HEK293 (cell line): Measurements from ENCODE around the gene LILRA6.

Source experiments
- GLI4 ChIP-seq: fragments of 450-650 bp; formaldehyde crosslinking; IDR thresholded peaks from 2 replicates; pipeline ENCODE4 v1.5.1; 2016; ENCODE audit warnings: missing biosample characterization, missing genetic modification characterization
- KLF7 ChIP-seq: fragments of 450-650 bp; formaldehyde crosslinking; IDR thresholded peaks from 2 replicates; pipeline ENCODE4 v1.5.1; 2016; ENCODE audit warnings: missing biosample characterization, missing genetic modification characterization, borderline replicate concordance
- PRDM1 ChIP-seq: fragments of 450-650 bp; formaldehyde crosslinking; IDR thresholded peaks from 2 replicates; pipeline ENCODE4; 2016; ENCODE audit warnings: missing biosample characterization, missing genetic modification characterization
- SCRT2 ChIP-seq: fragments of 450-650 bp; formaldehyde crosslinking; IDR thresholded peaks from 2 replicates; pipeline ENCODE4 v1.5.1; 2016; ENCODE audit warnings: missing biosample characterization, missing genetic modification characterization
- YY2 ChIP-seq: fragments of 450-650 bp; formaldehyde crosslinking; IDR thresholded peaks from 2 replicates; pipeline ENCODE4 v1.5.1; 2016; ENCODE audit warnings: missing biosample characterization, missing genetic modification characterization
- ZIC2 ChIP-seq: fragments of 450-650 bp; formaldehyde crosslinking; IDR thresholded peaks from 2 replicates; pipeline ENCODE4 v1.5.1; 2016; ENCODE audit warnings: missing biosample characterization, missing genetic modification characterization
- ZNF138 ChIP-seq: fragments of 450-650 bp; formaldehyde crosslinking; IDR thresholded peaks from 2 replicates; pipeline ENCODE4 v1.5.1; 2016; ENCODE audit warnings: missing biosample characterization, missing genetic modification characterization, borderline replicate concordance
- ZNF18 ChIP-seq: fragments of 450-650 bp; formaldehyde crosslinking; IDR thresholded peaks from 2 replicates; pipeline ENCODE4 v1.5.1; 2016; ENCODE audit warnings: missing biosample characterization, missing genetic modification characterization
- ZNF239 ChIP-seq: fragments of 450-650 bp; formaldehyde crosslinking; IDR thresholded peaks from 2 replicates; pipeline ENCODE4 v1.5.1; 2016; ENCODE audit warnings: missing biosample characterization, missing genetic modification characterization
- ZNF280D ChIP-seq: fragments of 450-650 bp; formaldehyde crosslinking; IDR thresholded peaks from 2 replicates; pipeline ENCODE4 v1.5.1; 2016; ENCODE audit warnings: missing biosample characterization, missing genetic modification characterization
- ZNF335 ChIP-seq: fragments of 450-650 bp; formaldehyde crosslinking; conservative IDR thresholded peaks from 2 replicates; pipeline ENCODE4 v1.5.1; 2016; ENCODE audit warnings: missing biosample characterization, missing genetic modification characterization
- ZNF473 ChIP-seq: fragments of 450-650 bp; formaldehyde crosslinking; IDR thresholded peaks from 2 replicates; pipeline ENCODE4 v1.5.1; 2017; ENCODE audit warnings: missing biosample characterization, missing genetic modification characterization
- ZNF510 ChIP-seq: fragments of 450-650 bp; formaldehyde crosslinking; IDR thresholded peaks from 2 replicates; pipeline ENCODE4 v1.5.1; 2018; ENCODE audit warnings: mild to moderate bottlenecking, missing genetic modification characterization, missing biosample characterization; ENCODE audit not compliant: insufficient replicate concordance
- ZNF561 ChIP-seq: fragments of 450-650 bp; IDR thresholded peaks from 2 replicates; pipeline ENCODE4 v1.5.1; 2018; ENCODE audit warnings: missing biosample characterization, missing genetic modification characterization, borderline replicate concordance
- ZNF623 ChIP-seq: fragments of 450-650 bp; formaldehyde crosslinking; IDR thresholded peaks from 2 replicates; pipeline ENCODE4 v1.5.1; 2016; ENCODE audit warnings: missing biosample characterization, missing genetic modification characterization
- ZNF658 ChIP-seq: fragments of 450-650 bp; formaldehyde crosslinking; IDR thresholded peaks from 2 replicates; pipeline ENCODE4; 2016; ENCODE audit warnings: missing biosample characterization, missing genetic modification characterization
- ZNF768 ChIP-seq: fragments of 450-650 bp; formaldehyde crosslinking; IDR thresholded peaks from 2 replicates; pipeline ENCODE4 v1.5.1; 2018; ENCODE audit warnings: missing biosample characterization, mild to moderate bottlenecking, missing genetic modification characterization
- ZSCAN16 ChIP-seq: fragments of 450-650 bp; formaldehyde crosslinking; IDR thresholded peaks from 2 replicates; pipeline ENCODE4 v1.5.1; 2016; ENCODE audit warnings: missing biosample characterization, missing genetic modification characterization
- TF ChIP-seq, protein P1 (sequence below): fragments of 450-650 bp; formaldehyde crosslinking; IDR thresholded peaks from 2 replicates; pipeline ENCODE4 v1.5.1; 2016; ENCODE audit warnings: missing biosample characterization, missing genetic modification characterization, borderline replicate concordance
- TF ChIP-seq, protein P2 (sequence below): fragments of 450-650 bp; IDR thresholded peaks from 2 replicates; pipeline ENCODE4 v1.5.1; 2018; ENCODE audit warnings: missing biosample characterization, mild to moderate bottlenecking, missing genetic modification characterization
- TF ChIP-seq, protein P3 (sequence below): fragments of 450-650 bp; formaldehyde crosslinking; IDR thresholded peaks from 2 replicates; pipeline ENCODE4 v1.5.1; 2016; ENCODE audit warnings: missing biosample characterization, missing genetic modification characterization
- TF ChIP-seq, protein P4 (sequence below): fragments of 450-650 bp; formaldehyde crosslinking; IDR thresholded peaks from 2 replicates; pipeline ENCODE4 v1.5.1; 2016; ENCODE audit warnings: missing biosample characterization, missing genetic modification characterization

LILRA6 gene

GRCh38 chr19:54209811-54210494 is 32.6 kb downstream of the LILRA6 start (continued):
- TF ChIP-seq YY2 (tag by site-specific recombination) (no peak), SCRT2 (no peak), ZNF280D (tag by site-specific recombination) (no peak), GLI4 (tag by site-specific recombination) (no peak), KLF7 (tag by site-specific recombination) (no peak), ZNF18 (tag by site-specific recombination) (peak; percentile 6; the same call in 1 of the 2 replicates), ZNF473 (tag by site-specific recombination) (no peak), ZIC2 (tag by site-specific recombination) (no peak), ZNF768 (tag by site-specific recombination) (no peak), ZNF239 (tag by site-specific recombination) (no peak), ZNF623 (tag by site-specific recombination) (no peak), ZNF658 (tag by site-specific recombination) (no peak), ZNF138 (tag by site-specific recombination) (no peak), ZNF335 (tag by site-specific recombination) (peak; percentile 67), PRDM1 (tag by site-specific recombination) (no peak), ZNF561 (peak; percentile 93; the same call in 1 of the 2 replicates), ZSCAN16 (no peak), ZNF510 (tag by site-specific recombination) (no peak)
- TF ChIP-seq, protein P1, sequence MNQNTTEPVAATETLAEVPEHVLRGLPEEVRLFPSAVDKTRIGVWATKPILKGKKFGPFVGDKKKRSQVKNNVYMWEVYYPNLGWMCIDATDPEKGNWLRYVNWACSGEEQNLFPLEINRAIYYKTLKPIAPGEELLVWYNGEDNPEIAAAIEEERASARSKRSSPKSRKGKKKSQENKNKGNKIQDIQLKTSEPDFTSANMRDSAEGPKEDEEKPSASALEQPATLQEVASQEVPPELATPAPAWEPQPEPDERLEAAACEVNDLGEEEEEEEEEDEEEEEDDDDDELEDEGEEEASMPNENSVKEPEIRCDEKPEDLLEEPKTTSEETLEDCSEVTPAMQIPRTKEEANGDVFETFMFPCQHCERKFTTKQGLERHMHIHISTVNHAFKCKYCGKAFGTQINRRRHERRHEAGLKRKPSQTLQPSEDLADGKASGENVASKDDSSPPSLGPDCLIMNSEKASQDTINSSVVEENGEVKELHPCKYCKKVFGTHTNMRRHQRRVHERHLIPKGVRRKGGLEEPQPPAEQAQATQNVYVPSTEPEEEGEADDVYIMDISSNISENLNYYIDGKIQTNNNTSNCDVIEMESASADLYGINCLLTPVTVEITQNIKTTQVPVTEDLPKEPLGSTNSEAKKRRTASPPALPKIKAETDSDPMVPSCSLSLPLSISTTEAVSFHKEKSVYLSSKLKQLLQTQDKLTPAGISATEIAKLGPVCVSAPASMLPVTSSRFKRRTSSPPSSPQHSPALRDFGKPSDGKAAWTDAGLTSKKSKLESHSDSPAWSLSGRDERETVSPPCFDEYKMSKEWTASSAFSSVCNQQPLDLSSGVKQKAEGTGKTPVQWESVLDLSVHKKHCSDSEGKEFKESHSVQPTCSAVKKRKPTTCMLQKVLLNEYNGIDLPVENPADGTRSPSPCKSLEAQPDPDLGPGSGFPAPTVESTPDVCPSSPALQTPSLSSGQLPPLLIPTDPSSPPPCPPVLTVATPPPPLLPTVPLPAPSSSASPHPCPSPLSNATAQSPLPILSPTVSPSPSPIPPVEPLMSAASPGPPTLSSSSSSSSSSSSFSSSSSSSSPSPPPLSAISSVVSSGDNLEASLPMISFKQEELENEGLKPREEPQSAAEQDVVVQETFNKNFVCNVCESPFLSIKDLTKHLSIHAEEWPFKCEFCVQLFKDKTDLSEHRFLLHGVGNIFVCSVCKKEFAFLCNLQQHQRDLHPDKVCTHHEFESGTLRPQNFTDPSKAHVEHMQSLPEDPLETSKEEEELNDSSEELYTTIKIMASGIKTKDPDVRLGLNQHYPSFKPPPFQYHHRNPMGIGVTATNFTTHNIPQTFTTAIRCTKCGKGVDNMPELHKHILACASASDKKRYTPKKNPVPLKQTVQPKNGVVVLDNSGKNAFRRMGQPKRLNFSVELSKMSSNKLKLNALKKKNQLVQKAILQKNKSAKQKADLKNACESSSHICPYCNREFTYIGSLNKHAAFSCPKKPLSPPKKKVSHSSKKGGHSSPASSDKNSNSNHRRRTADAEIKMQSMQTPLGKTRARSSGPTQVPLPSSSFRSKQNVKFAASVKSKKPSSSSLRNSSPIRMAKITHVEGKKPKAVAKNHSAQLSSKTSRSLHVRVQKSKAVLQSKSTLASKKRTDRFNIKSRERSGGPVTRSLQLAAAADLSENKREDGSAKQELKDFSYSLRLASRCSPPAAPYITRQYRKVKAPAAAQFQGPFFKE (tag by site-specific recombination): no peak
- TF ChIP-seq, protein P2, sequence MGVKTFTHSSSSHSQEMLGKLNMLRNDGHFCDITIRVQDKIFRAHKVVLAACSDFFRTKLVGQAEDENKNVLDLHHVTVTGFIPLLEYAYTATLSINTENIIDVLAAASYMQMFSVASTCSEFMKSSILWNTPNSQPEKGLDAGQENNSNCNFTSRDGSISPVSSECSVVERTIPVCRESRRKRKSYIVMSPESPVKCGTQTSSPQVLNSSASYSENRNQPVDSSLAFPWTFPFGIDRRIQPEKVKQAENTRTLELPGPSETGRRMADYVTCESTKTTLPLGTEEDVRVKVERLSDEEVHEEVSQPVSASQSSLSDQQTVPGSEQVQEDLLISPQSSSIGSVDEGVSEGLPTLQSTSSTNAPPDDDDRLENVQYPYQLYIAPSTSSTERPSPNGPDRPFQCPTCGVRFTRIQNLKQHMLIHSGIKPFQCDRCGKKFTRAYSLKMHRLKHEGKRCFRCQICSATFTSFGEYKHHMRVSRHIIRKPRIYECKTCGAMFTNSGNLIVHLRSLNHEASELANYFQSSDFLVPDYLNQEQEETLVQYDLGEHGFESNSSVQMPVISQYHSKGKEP (tag by site-specific recombination): peak; percentile 55; the same call in 1 of the 2 replicates
- TF ChIP-seq, protein P3, sequence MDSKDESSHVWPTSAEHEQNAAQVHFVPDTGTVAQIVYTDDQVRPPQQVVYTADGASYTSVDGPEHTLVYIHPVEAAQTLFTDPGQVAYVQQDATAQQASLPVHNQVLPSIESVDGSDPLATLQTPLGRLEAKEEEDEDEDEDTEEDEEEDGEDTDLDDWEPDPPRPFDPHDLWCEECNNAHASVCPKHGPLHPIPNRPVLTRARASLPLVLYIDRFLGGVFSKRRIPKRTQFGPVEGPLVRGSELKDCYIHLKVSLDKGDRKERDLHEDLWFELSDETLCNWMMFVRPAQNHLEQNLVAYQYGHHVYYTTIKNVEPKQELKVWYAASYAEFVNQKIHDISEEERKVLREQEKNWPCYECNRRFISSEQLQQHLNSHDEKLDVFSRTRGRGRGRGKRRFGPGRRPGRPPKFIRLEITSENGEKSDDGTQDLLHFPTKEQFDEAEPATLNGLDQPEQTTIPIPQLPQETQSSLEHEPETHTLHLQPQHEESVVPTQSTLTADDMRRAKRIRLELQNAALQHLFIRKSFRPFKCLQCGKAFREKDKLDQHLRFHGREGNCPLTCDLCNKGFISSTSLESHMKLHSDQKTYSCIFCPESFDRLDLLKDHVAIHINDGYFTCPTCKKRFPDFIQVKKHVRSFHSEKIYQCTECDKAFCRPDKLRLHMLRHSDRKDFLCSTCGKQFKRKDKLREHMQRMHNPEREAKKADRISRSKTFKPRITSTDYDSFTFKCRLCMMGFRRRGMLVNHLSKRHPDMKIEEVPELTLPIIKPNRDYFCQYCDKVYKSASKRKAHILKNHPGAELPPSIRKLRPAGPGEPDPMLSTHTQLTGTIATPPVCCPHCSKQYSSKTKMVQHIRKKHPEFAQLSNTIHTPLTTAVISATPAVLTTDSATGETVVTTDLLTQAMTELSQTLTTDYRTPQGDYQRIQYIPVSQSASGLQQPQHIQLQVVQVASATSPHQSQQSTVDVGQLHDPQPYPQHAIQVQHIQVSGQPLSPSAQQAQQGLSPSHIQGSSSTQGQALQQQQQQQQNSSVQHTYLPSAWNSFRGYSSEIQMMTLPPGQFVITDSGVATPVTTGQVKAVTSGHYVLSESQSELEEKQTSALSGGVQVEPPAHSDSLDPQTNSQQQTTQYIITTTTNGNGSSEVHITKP: peak; percentile 67
- TF ChIP-seq, protein P4, sequence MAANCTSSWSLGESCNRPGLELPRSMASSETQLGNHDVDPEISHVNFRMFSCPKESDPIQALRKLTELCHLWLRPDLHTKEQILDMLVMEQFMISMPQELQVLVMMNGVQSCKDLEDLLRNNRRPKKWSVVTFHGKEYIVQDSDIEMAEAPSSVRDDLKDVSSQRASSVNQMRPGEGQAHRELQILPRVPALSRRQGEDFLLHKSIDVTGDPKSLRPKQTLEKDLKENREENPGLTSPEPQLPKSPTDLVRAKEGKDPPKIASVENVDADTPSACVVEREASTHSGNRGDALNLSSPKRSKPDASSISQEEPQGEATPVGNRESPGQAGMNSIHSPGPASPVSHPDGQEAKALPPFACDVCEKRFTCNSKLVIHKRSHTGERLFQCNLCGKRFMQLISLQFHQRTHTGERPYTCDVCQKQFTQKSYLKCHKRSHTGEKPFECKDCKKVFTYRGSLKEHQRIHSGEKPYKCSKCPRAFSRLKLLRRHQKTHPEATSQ (tag by site-specific recombination): no peak
